K562 (cell line): ENCODE results near the gene C11orf98. TPM values are rescaled to one million over a fixed set of nuclear protein-coding genes. Genes with fewer than 3 reads are reported as not detected.
A peak's percentile ranks its signal among the peaks of the same experiment; 100 is the strongest.

ENCODE experiments used
- BACH1 ChIP-seq: fragments of 200-800 bp; sonication (Bioruptor generic); IDR thresholded peaks from 2 replicates; pipeline ENCODE4 v1.6.1; 2016; ENCODE audit warnings: missing genetic modification characterization, missing compliant biosample characterization
- CAMTA2 ChIP-seq: fragments of 250-450 bp; sonication (Bioruptor Pico); conservative IDR thresholded peaks from 2 replicates; pipeline ENCODE4 v1.5.1; 2022
- ELF4 ChIP-seq: fragments of 450-650 bp; formaldehyde crosslinking; IDR thresholded peaks from 2 replicates; pipeline ENCODE4 v1.4.0; 2022; ENCODE audit warnings: missing genetic modification characterization
- HMG20B ChIP-seq: fragments of 250-450 bp; sonication (Bioruptor Pico); IDR thresholded peaks from 2 replicates; pipeline ENCODE4 v1.5.0; 2021; ENCODE audit warnings: mild to moderate bottlenecking
- HMGN3 ChIP-seq: IDR thresholded peaks from 2 replicates; pipeline ENCODE4 v1.6.1; 2011; ENCODE audit warnings: borderline replicate concordance, low read depth, mild to moderate bottlenecking, mixed read lengths, low read length; ENCODE audit not compliant: insufficient read length; ENCODE audit errors: extremely low read depth
- KDM4B ChIP-seq, 2 experiments: fragments of 450-650 bp in 1 of 2; sonication (generic) in 1 of 2; IDR thresholded peaks; 2 replicates each; pipeline ENCODE4 v1.6.1; 2016 to 2017; ENCODE audit warnings: borderline replicate concordance in 2 of 2, antibody characterized with exemption in 1 of 2, low read depth in 1 of 2, mild to moderate bottlenecking in 1 of 2
- LCOR ChIP-seq: sonication (generic); formaldehyde crosslinking; IDR thresholded peaks from 2 replicates; pipeline ENCODE4 v1.8.0; 2022; ENCODE audit warnings: mild to moderate bottlenecking, missing genetic modification reagents
- LEF1 ChIP-seq: fragments of 450-650 bp; IDR thresholded peaks from 2 replicates; pipeline ENCODE4 v1.6.1; 2016; ENCODE audit warnings: mild to moderate bottlenecking
- NCOA2 ChIP-seq, 2 experiments: fragments of 450-650 bp; IDR thresholded peaks; 2 replicates each; pipeline ENCODE4 v1.6.1; 2018; ENCODE audit warnings: mild to moderate bottlenecking in 2 of 2, moderate library complexity in 1 of 2; ENCODE audit not compliant: partially characterized antibody in 2 of 2
- RBBP5 ChIP-seq: fragments of 200-600 bp; sonication (generic); IDR thresholded peaks from 2 replicates; pipeline ENCODE4 v1.6.1; 2012; ENCODE audit warnings: borderline replicate concordance, mild to moderate bottlenecking, low read length, control low read depth, inconsistent platforms; ENCODE audit not compliant: insufficient read depth, poor library complexity, severe bottlenecking
- SMARCA5 ChIP-seq: fragments of 450-650 bp; IDR thresholded peaks from 2 replicates; pipeline ENCODE4 v1.6.1; 2016
- ZBTB17 ChIP-seq: fragments of 450-650 bp; formaldehyde crosslinking; IDR thresholded peaks from 2 replicates; pipeline ENCODE4 v1.4.0; 2020; ENCODE audit warnings: mild to moderate bottlenecking
- ZNF274 ChIP-seq: IDR thresholded peaks from 2 replicates; pipeline ENCODE4 v1.6.1; 2011; ENCODE audit warnings: low read depth, mild to moderate bottlenecking, low read length, moderate library complexity, borderline replicate concordance
- ZNF586 ChIP-seq: fragments of 450-650 bp; formaldehyde crosslinking; conservative IDR thresholded peaks from 2 replicates; pipeline ENCODE4 v1.4.0; 2020; ENCODE audit warnings: mild to moderate bottlenecking, moderate library complexity
- polyA plus RNA-seq, 8 experiments: library from polyadenylated mRNA; depleted of rRNA in 4 of 8; stranded (reverse) in 5 of 8; unstranded in 3 of 8; fragments of >200 nt; fragmentation: Nextera tagmentation in 2 of 8; fragmentation: Illumina TruSeq in 1 of 8; extraction: Ambion mirVana in 2 of 8; extraction: Trizol in 1 of 8; gene quantifications; 2 replicates each; pipeline versions ENCODE4 v1.2.1 to v1.2.3, GENCODE V29; 2011 to 2014; ENCODE audit warnings: inconsistent platforms in 1 of 8, missing spikeins in 1 of 8
- total RNA-seq, 7 experiments: library from RNA; depleted of rRNA in 6 of 7; stranded (reverse); fragments of >200 nt in 6 of 7; fragmentation: Illumina TruSeq in 2 of 7; extraction: Trizol in 2 of 7; gene quantifications; 2 replicates each; pipeline versions ENCODE4 v1.2.1 to v1.2.3, GENCODE V29; 2011 to 2021; ENCODE audit warnings: low replicate concordance in 1 of 7
- TF ChIP-seq, protein P1 (sequence below): sonication (generic); formaldehyde crosslinking; IDR thresholded peaks from 2 replicates; pipeline ENCODE4 v1.9.0; 2022; ENCODE audit warnings: mild to moderate bottlenecking, missing genetic modification reagents
- TF ChIP-seq, protein P2 (sequence below): IDR thresholded peaks from 2 replicates; pipeline ENCODE4 v1.6.1; 2011; ENCODE audit warnings: borderline replicate concordance, low read depth, mild to moderate bottlenecking, moderate library complexity, low read length; ENCODE audit not compliant: insufficient read depth, poor library complexity, severe bottlenecking
- TF ChIP-seq, protein P3 (sequence below): fragments of 150-350 bp; IDR thresholded peaks from 2 replicates; pipeline ENCODE4 v1.6.1; 2014; ENCODE audit warnings: low read depth, mild to moderate bottlenecking, low read length, borderline replicate concordance
- TF ChIP-seq, protein P4 (sequence below): sonication (generic); formaldehyde crosslinking; IDR thresholded peaks from 2 replicates; pipeline ENCODE4 v1.8.1; 2023; ENCODE audit warnings: mild to moderate bottlenecking, missing genetic modification reagents
- TF ChIP-seq, protein P5 (sequence below): fragments of 450-650 bp; IDR thresholded peaks from 2 replicates; pipeline ENCODE4 v1.6.1; 2016; ENCODE audit warnings: low read depth, mild to moderate bottlenecking, moderate library complexity

C11orf98 gene
- total and polyA plus RNA-seq, 9 of the 15 experiments (the other 6 are each of a cell fraction or from before 2014, with no cell fraction given), result 103 to 352 (median 218) TPM

DNA sequence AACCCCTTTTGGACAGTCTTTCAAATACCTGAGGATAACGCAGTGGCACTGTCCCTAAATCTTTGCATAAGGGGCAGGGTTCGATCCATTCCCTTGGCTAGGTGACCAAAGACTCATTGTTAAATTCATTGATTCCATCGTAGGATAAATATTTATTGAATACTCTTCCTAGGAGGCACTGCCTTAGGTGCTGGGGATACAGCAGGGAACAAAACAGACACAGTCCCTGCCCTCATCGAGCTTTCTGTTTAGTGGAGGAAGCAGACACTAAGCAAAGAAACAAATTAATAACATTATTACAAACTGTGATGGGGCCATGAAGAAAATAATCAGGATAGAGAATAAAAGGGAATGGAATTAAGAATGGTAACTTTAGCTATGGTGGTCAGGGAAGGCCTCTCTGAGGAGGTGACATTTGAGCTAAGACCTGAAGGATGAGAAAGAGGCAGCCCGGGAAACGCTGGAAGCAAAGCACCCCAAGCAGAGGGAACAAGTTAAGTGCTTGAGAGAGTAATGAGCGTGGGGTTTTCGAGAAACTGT, 43.9 kb downstream of the C11orf98 start (continued):
- no peak for TF ChIP-seq KDM4B (IDR thresholded peaks at IDR 0.05; ENCODE audit: borderline replicate concordance in 2 of 2, low read depth in 1 of 2)
- TF ChIP-seq HMGN3, result no peak
- no peak for TF ChIP-seq HMG20B (CRISPR knock-in tag)
- TF ChIP-seq SMARCA5, result no peak
- TF ChIP-seq LCOR (CRISPR knock-in tag), result no peak
- TF ChIP-seq BACH1 (tag), result no peak
- TF ChIP-seq, protein P1, sequence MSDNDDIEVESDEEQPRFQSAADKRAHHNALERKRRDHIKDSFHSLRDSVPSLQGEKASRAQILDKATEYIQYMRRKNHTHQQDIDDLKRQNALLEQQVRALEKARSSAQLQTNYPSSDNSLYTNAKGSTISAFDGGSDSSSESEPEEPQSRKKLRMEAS (CRISPR knock-in tag), result no peak
- no peak for TF ChIP-seq LEF1
- TF ChIP-seq CAMTA2 (CRISPR knock-in tag), result no peak
- TF ChIP-seq, protein P2, sequence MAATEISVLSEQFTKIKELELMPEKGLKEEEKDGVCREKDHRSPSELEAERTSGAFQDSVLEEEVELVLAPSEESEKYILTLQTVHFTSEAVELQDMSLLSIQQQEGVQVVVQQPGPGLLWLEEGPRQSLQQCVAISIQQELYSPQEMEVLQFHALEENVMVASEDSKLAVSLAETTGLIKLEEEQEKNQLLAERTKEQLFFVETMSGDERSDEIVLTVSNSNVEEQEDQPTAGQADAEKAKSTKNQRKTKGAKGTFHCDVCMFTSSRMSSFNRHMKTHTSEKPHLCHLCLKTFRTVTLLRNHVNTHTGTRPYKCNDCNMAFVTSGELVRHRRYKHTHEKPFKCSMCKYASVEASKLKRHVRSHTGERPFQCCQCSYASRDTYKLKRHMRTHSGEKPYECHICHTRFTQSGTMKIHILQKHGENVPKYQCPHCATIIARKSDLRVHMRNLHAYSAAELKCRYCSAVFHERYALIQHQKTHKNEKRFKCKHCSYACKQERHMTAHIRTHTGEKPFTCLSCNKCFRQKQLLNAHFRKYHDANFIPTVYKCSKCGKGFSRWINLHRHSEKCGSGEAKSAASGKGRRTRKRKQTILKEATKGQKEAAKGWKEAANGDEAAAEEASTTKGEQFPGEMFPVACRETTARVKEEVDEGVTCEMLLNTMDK, result no peak
- no peak for TF ChIP-seq NCOA2 (IDR thresholded peaks at IDR 0.05; ENCODE audit: partially characterized antibody in 2 of 2)
- no peak for TF ChIP-seq ZNF274
- TF ChIP-seq, protein P3, sequence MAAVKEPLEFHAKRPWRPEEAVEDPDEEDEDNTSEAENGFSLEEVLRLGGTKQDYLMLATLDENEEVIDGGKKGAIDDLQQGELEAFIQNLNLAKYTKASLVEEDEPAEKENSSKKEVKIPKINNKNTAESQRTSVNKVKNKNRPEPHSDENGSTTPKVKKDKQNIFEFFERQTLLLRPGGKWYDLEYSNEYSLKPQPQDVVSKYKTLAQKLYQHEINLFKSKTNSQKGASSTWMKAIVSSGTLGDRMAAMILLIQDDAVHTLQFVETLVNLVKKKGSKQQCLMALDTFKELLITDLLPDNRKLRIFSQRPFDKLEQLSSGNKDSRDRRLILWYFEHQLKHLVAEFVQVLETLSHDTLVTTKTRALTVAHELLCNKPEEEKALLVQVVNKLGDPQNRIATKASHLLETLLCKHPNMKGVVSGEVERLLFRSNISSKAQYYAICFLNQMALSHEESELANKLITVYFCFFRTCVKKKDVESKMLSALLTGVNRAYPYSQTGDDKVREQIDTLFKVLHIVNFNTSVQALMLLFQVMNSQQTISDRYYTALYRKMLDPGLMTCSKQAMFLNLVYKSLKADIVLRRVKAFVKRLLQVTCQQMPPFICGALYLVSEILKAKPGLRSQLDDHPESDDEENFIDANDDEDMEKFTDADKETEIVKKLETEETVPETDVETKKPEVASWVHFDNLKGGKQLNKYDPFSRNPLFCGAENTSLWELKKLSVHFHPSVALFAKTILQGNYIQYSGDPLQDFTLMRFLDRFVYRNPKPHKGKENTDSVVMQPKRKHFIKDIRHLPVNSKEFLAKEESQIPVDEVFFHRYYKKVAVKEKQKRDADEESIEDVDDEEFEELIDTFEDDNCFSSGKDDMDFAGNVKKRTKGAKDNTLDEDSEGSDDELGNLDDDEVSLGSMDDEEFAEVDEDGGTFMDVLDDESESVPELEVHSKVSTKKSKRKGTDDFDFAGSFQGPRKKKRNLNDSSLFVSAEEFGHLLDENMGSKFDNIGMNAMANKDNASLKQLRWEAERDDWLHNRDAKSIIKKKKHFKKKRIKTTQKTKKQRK, result no peak
- TF ChIP-seq ZNF586 (CRISPR knock-in tag), result no peak
- TF ChIP-seq ZBTB17 (CRISPR knock-in tag), result no peak
- no peak for TF ChIP-seq RBBP5
- 0 out of 2 replicates have a peak, but pooled peaks have one; percentile 29 for TF ChIP-seq ELF4
- TF ChIP-seq, protein P4, sequence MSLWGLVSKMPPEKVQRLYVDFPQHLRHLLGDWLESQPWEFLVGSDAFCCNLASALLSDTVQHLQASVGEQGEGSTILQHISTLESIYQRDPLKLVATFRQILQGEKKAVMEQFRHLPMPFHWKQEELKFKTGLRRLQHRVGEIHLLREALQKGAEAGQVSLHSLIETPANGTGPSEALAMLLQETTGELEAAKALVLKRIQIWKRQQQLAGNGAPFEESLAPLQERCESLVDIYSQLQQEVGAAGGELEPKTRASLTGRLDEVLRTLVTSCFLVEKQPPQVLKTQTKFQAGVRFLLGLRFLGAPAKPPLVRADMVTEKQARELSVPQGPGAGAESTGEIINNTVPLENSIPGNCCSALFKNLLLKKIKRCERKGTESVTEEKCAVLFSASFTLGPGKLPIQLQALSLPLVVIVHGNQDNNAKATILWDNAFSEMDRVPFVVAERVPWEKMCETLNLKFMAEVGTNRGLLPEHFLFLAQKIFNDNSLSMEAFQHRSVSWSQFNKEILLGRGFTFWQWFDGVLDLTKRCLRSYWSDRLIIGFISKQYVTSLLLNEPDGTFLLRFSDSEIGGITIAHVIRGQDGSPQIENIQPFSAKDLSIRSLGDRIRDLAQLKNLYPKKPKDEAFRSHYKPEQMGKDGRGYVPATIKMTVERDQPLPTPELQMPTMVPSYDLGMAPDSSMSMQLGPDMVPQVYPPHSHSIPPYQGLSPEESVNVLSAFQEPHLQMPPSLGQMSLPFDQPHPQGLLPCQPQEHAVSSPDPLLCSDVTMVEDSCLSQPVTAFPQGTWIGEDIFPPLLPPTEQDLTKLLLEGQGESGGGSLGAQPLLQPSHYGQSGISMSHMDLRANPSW (CRISPR knock-in tag), result no peak
- TF ChIP-seq, protein P5, sequence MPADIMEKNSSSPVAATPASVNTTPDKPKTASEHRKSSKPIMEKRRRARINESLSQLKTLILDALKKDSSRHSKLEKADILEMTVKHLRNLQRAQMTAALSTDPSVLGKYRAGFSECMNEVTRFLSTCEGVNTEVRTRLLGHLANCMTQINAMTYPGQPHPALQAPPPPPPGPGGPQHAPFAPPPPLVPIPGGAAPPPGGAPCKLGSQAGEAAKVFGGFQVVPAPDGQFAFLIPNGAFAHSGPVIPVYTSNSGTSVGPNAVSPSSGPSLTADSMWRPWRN, result no peak
